ENCODE results near the gene SLX9. TPM values are rescaled to one million over a fixed set of nuclear protein-coding genes. Genes with fewer than 3 reads are reported as not detected.

Gene SLX9
- polyA plus RNA-seq, 1 donor (not counting 4 experiments of a cell fraction or from before 2014, with no cell fraction given): 21.8 TPM

- DNase-seq (ENCODE audit: low read depth, low spot score): no peak
- H3K4me1 ChIP-seq (ENCODE audit: control insufficient read depth, extremely low read depth, insufficient read depth, low read length): peaks cover 12% of the 10 kb centered on the region
- H3K79me2 ChIP-seq (ENCODE audit: control insufficient read depth, insufficient read depth, low read length): no peaks in the 10 kb centered on the region
- dilution Hi-C loops (cut with MboI; ENCODE audit: extremely low pct_ligation_motif_present, low sequenced_read_pairs): no loop called here
- TF ChIP-seq CTCF (optimal IDR thresholded peaks at IDR 0.05 in 1 of 3, IDR thresholded peaks at IDR 0.05 in 1 of 3, conservative IDR thresholded peaks at IDR 0.05 in 1 of 3; ENCODE audit: extremely low read depth in 1 of 3, insufficient read depth in 2 of 3, low read length in 3 of 3) (no peak), EZH2 (IDR thresholded peaks at IDR 0.05; ENCODE audit: low read length) (no peak)
- peaks cover 81% of the 10 kb centered on the region for H3K27me3 ChIP-seq (ENCODE audit: control insufficient read depth, extremely low read depth, insufficient read depth, low read length)
- no peaks in the 10 kb centered on the region for H3K36me3 ChIP-seq (ENCODE audit: control insufficient read depth in 2 of 2, extremely low read depth in 1 of 2, insufficient read depth in 2 of 2, low read length in 2 of 2)
- no peak overlapping the region for H3K9ac ChIP-seq (ENCODE audit: control insufficient read depth, extremely low read depth, insufficient read depth, low read length)
- no peaks in the 10 kb centered on the region for H3K9me1 ChIP-seq (ENCODE audit: control insufficient read depth, extremely low read depth, insufficient read depth, low read length)
- FAIRE-seq: no peak
- no peak overlapping the region for H3K4me2 ChIP-seq (ENCODE audit: control insufficient read depth, extremely low read depth, insufficient read depth, low read depth, low read length)
- no peaks in the 10 kb centered on the region for H3K9me3 ChIP-seq (ENCODE audit: control insufficient read depth, low read depth, low read length)
- H3K4me3 ChIP-seq (ENCODE audit: control insufficient read depth in 2 of 3, extremely low read depth in 1 of 3, insufficient read depth in 2 of 3, low read depth in 1 of 3, low read length in 3 of 3): no peak overlapping the region
- H4K20me1 ChIP-seq (ENCODE audit: control insufficient read depth, extremely low read depth, insufficient read depth, low read length): no peaks in the 10 kb centered on the region
- H2AFZ ChIP-seq (ENCODE audit: control insufficient read depth, low read length): no peak overlapping the region
- H3K27ac ChIP-seq (ENCODE audit: control insufficient read depth, insufficient read depth, low read length): no peak overlapping the region
These were observed 48.8 kb upstream of the SLX9 start for GRCh38 chr21:44890961-44891541.

DNA sequence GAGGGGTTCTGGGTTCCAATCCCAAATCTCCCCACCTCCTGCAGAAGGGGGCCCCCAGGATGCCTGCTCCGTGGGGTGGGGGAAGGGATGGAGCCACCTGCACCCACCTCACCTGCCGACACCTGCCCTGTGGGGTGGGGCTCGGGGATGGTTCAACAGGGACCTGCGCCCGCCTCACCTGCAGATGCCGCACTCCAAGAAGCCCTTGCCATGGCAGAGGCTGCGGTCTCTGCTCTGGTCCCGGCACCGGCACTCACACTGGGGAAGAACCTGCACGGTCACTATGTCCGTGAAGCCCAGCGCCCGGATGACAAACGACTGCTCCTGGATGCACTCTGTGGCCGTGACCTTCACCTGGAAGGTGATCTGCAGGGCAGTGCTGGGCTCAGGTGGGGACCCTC lies 48.2 kb upstream of the SLX9 start:
- FAIRE-seq: no peak
- Histone ChIP-seq H2AFZ (ENCODE audit: control insufficient read depth, low read length) (no peak overlapping the region), H3K4me2 (ENCODE audit: control insufficient read depth, extremely low read depth, insufficient read depth, low read depth, low read length) (no peak overlapping the region), H3K9me3 (ENCODE audit: control insufficient read depth, low read depth, low read length) (no peaks in the 10 kb centered on the region), H3K4me1 (ENCODE audit: control insufficient read depth, extremely low read depth, insufficient read depth, low read length) (peaks cover 12% of the 10 kb centered on the region), H3K9me1 (ENCODE audit: control insufficient read depth, extremely low read depth, insufficient read depth, low read length) (no peaks in the 10 kb centered on the region), H4K20me1 (ENCODE audit: control insufficient read depth, extremely low read depth, insufficient read depth, low read length) (no peaks in the 10 kb centered on the region), H3K27ac (ENCODE audit: control insufficient read depth, insufficient read depth, low read length) (no peak overlapping the region), H3K9ac (ENCODE audit: control insufficient read depth, extremely low read depth, insufficient read depth, low read length) (no peak overlapping the region), H3K4me3 (ENCODE audit: control insufficient read depth in 2 of 3, extremely low read depth in 1 of 3, insufficient read depth in 2 of 3, low read depth in 1 of 3, low read length in 3 of 3) (no peak overlapping the region), H3K27me3 (ENCODE audit: control insufficient read depth, extremely low read depth, insufficient read depth, low read length) (peaks cover 75% of the 10 kb centered on the region), H3K79me2 (ENCODE audit: control insufficient read depth, insufficient read depth, low read length) (no peaks in the 10 kb centered on the region), H3K36me3 (ENCODE audit: control insufficient read depth in 2 of 2, extremely low read depth in 1 of 2, insufficient read depth in 2 of 2, low read length in 2 of 2) (no peaks in the 10 kb centered on the region)
- no peak for DNase-seq (ENCODE audit: low read depth, low spot score)
- dilution Hi-C loops (cut with MboI; ENCODE audit: extremely low pct_ligation_motif_present, low sequenced_read_pairs): no loop called here
- TF ChIP-seq EZH2 (IDR thresholded peaks at IDR 0.05; ENCODE audit: low read length) (no peak), CTCF (optimal IDR thresholded peaks at IDR 0.05 in 1 of 3, IDR thresholded peaks at IDR 0.05 in 1 of 3, conservative IDR thresholded peaks at IDR 0.05 in 1 of 3; ENCODE audit: extremely low read depth in 1 of 3, insufficient read depth in 2 of 3, low read length in 3 of 3) (no peak)

All from keratinocyte (primary cell).